ENCODE results near the gene ETFDH.

GRCh38 chr4:158688813-158689212, 16.7 kb downstream of the ETFDH start:
- TF ChIP-seq CTCF (IDR thresholded peaks at IDR 0.05) (no peak), ZFX (IDR thresholded peaks at IDR 0.05; ENCODE audit: borderline replicate concordance) (no peak)
